GM12878 (cell line): ENCODE results near the gene GIPC1. TPM values are rescaled to one million over a fixed set of nuclear protein-coding genes. Genes with fewer than 3 reads are reported as not detected.

ENCODE experiments used
- microRNA counts: library from miRNA; unstranded; fragments of <30 nt; microRNA quantifications from one replicate; lab custom pipeline; 2016
- microRNA-seq: library from miRNA; unstranded; fragments of <30 nt; microRNA quantifications from one replicate; pipeline ENCODE4, GENCODE V29; 2018
- polyA plus RNA-seq, 11 experiments: library from polyadenylated mRNA; depleted of rRNA in 4 of 11; unstranded in 6 of 11; stranded (reverse) in 5 of 11; fragments of >200 nt; fragmentation: Nextera tagmentation in 4 of 11; fragmentation: Illumina TruSeq in 1 of 11; extraction: Ambion mirVana in 4 of 11; extraction: Trizol in 1 of 11; gene quantifications; 1 replicate in 1 of 11; 2 replicates in 10 of 11; pipeline versions ENCODE4 v1.2.1 to v1.2.3, GENCODE V29; 2011 to 2016; ENCODE audit warnings: inconsistent platforms in 2 of 11, missing spikeins in 2 of 11, low read depth in 1 of 11
- small RNA-seq: library from RNA; depleted of rRNA; stranded (forward); fragments of <200 nt; gene quantifications from one replicate; pipeline ENCODE3, GENCODE V24; 2014
- total RNA-seq, 4 experiments: library from RNA; depleted of rRNA in 3 of 4; stranded (reverse); fragments of >200 nt in 3 of 4; fragmentation: Illumina TruSeq in 1 of 4; extraction: Trizol in 1 of 4; gene quantifications; 2 replicates each; pipeline versions ENCODE4 v1.2.1 to v1.2.3, GENCODE V29; 2013 to 2021

Gene GIPC1
- total and polyA plus RNA-seq, 10 of the 15 experiments (the other 5 are each of a cell fraction or from before 2014, with no cell fraction given): 0.47 to 24.1 (median 13.6) TPM

MicroRNAs encoded within 50 kb of the gene (microRNA counts, 767-probe panel; counts per million panel counts)
- 977 counts per million, percentile 26 among the panel's probes with 10 or more counts for microRNA hsa-miR-639 (lab: Ali Mortazavi, UCI)

Small RNA genes within 50 kb of the gene (microRNA-seq; reads per million reads assigned to microRNA genes)
- gene MIR639: 3.2 reads per million, percentile 17 among the genes with 10 or more reads in this experiment

Small RNA genes within 50 kb of the gene (small RNA-seq; reads per million reads assigned to genes)
- gene SNRPGP15: not detected

Other genes starting within 250 kb of the GIPC1 start
Only the 7 nearest of the 10 such genes appear.
- gene DDX39A, start 76.8 kb downstream of the GIPC1 start, total RNA-seq (2014; rRNA removed): 248 and 280 TPM in 2 replicates
- 109 and 116 TPM in 2 replicates for gene DDX39A, start 76.8 kb downstream of the GIPC1 start, total RNA-seq (2014; rRNA removed; fragmentation: Illumina TruSeq; extraction: Trizol)
- 218 and 236 TPM in 2 replicates for gene DDX39A, start 76.8 kb downstream of the GIPC1 start, total RNA-seq (2021)
- 56.8 and 134 TPM in 2 replicates for gene DDX39A, start 76.8 kb downstream of the GIPC1 start, polyA plus RNA-seq (2011; rRNA removed)
- 40.7 and 113 TPM in 2 replicates for gene DDX39A, start 76.8 kb downstream of the GIPC1 start, polyA plus RNA-seq (2014; fragmentation: Illumina TruSeq; extraction: Trizol)
- 100 to 1,000 TPM; 168 to 212 TPM for gene DDX39A, start 76.8 kb downstream of the GIPC1 start, polyA plus RNA-seq (2014; fragmentation: Nextera tagmentation; extraction: Ambion mirVana)
- 249 and 298 TPM in 2 replicates for gene DDX39A, start 76.8 kb downstream of the GIPC1 start, polyA plus RNA-seq (2014; rRNA removed)
- 100 to 1,000 TPM; 356 to 378 TPM for gene DDX39A, start 76.8 kb downstream of the GIPC1 start, polyA plus RNA-seq (2016; fragmentation: Nextera tagmentation; extraction: Ambion mirVana)
- 68.0 and 80.0 TPM in 2 replicates for gene PKN1, start 62.8 kb downstream of the GIPC1 start, total RNA-seq (2014; rRNA removed)
- gene PKN1, start 62.8 kb downstream of the GIPC1 start, total RNA-seq (2014; rRNA removed; fragmentation: Illumina TruSeq; extraction: Trizol): 47.8 and 54.2 TPM in 2 replicates
- 189 and 202 TPM in 2 replicates for gene PKN1, start 62.8 kb downstream of the GIPC1 start, total RNA-seq (2021)
- gene PKN1, start 62.8 kb downstream of the GIPC1 start, polyA plus RNA-seq (2011; rRNA removed): 26.0 and 49.8 TPM in 2 replicates
- gene PKN1, start 62.8 kb downstream of the GIPC1 start, polyA plus RNA-seq (2014; fragmentation: Illumina TruSeq; extraction: Trizol): 18.9 and 45.4 TPM in 2 replicates
- gene PKN1, start 62.8 kb downstream of the GIPC1 start, polyA plus RNA-seq (2014; fragmentation: Nextera tagmentation; extraction: Ambion mirVana): 1 to 10 TPM; 1.0 to 1.4 TPM
- gene PKN1, start 62.8 kb downstream of the GIPC1 start, polyA plus RNA-seq (2014; rRNA removed): 77.3 and 91.2 TPM in 2 replicates
- gene PKN1, start 62.8 kb downstream of the GIPC1 start, polyA plus RNA-seq (2016; fragmentation: Nextera tagmentation; extraction: Ambion mirVana): 10 to 100 TPM; 51.3 to 60.1 TPM
- not detected in 2 replicates for gene PTGER1, start 20.8 kb downstream of the GIPC1 start, total RNA-seq (2014; rRNA removed)
- not detected in 2 replicates for gene PTGER1, start 20.8 kb downstream of the GIPC1 start, total RNA-seq (2014; rRNA removed; fragmentation: Illumina TruSeq; extraction: Trizol)
- not detected in 2 replicates for gene PTGER1, start 20.8 kb downstream of the GIPC1 start, total RNA-seq (2021)
- gene PTGER1, start 20.8 kb downstream of the GIPC1 start, polyA plus RNA-seq (2011; rRNA removed): not detected in 2 replicates
- gene PTGER1, start 20.8 kb downstream of the GIPC1 start, polyA plus RNA-seq (2014; fragmentation: Illumina TruSeq; extraction: Trizol): not detected in 2 replicates
- not detected for gene PTGER1, start 20.8 kb downstream of the GIPC1 start, polyA plus RNA-seq (2014; fragmentation: Nextera tagmentation; extraction: Ambion mirVana)
- not detected in 2 replicates for gene PTGER1, start 20.8 kb downstream of the GIPC1 start, polyA plus RNA-seq (2014; rRNA removed)
- not detected for gene PTGER1, start 20.8 kb downstream of the GIPC1 start, polyA plus RNA-seq (2016; fragmentation: Nextera tagmentation; extraction: Ambion mirVana)
- gene DNAJB1, start 22.3 kb upstream of the GIPC1 start, total RNA-seq (2014; rRNA removed): 27.2 and 27.9 TPM in 2 replicates
- gene DNAJB1, start 22.3 kb upstream of the GIPC1 start, total RNA-seq (2014; rRNA removed; fragmentation: Illumina TruSeq; extraction: Trizol): 24.7 and 26.3 TPM in 2 replicates
- 39.4 and 40.8 TPM in 2 replicates for gene DNAJB1, start 22.3 kb upstream of the GIPC1 start, total RNA-seq (2021)
- 36.8 and 45.7 TPM in 2 replicates for gene DNAJB1, start 22.3 kb upstream of the GIPC1 start, polyA plus RNA-seq (2011; rRNA removed)
- 34.9 and 38.0 TPM in 2 replicates for gene DNAJB1, start 22.3 kb upstream of the GIPC1 start, polyA plus RNA-seq (2014; fragmentation: Illumina TruSeq; extraction: Trizol)
- gene DNAJB1, start 22.3 kb upstream of the GIPC1 start, polyA plus RNA-seq (2014; fragmentation: Nextera tagmentation; extraction: Ambion mirVana): 1 to 10 TPM; 4.8 to 8.3 TPM
- 31.6 and 31.9 TPM in 2 replicates for gene DNAJB1, start 22.3 kb upstream of the GIPC1 start, polyA plus RNA-seq (2014; rRNA removed)
- gene DNAJB1, start 22.3 kb upstream of the GIPC1 start, polyA plus RNA-seq (2016; fragmentation: Nextera tagmentation; extraction: Ambion mirVana): 10 to 100 TPM; 62.3 to 65.8 TPM
- 54.0 and 70.3 TPM in 2 replicates for gene TECR, start 33.5 kb upstream of the GIPC1 start, total RNA-seq (2014; rRNA removed)
- 36.3 TPM in 2 replicates for gene TECR, start 33.5 kb upstream of the GIPC1 start, total RNA-seq (2014; rRNA removed; fragmentation: Illumina TruSeq; extraction: Trizol)
- gene TECR, start 33.5 kb upstream of the GIPC1 start, total RNA-seq (2021): 86.1 and 92.0 TPM in 2 replicates
- 12.0 and 37.4 TPM in 2 replicates for gene TECR, start 33.5 kb upstream of the GIPC1 start, polyA plus RNA-seq (2011; rRNA removed)
- 27.2 and 65.9 TPM in 2 replicates for gene TECR, start 33.5 kb upstream of the GIPC1 start, polyA plus RNA-seq (2014; fragmentation: Illumina TruSeq; extraction: Trizol)
- gene TECR, start 33.5 kb upstream of the GIPC1 start, polyA plus RNA-seq (2014; fragmentation: Nextera tagmentation; extraction: Ambion mirVana): 10 to 100 TPM in 1 of 2 experiments, 1 to 10 TPM in 1; 9.6 to 23.9 TPM
- 62.5 and 83.3 TPM in 2 replicates for gene TECR, start 33.5 kb upstream of the GIPC1 start, polyA plus RNA-seq (2014; rRNA removed)
- gene TECR, start 33.5 kb upstream of the GIPC1 start, polyA plus RNA-seq (2016; fragmentation: Nextera tagmentation; extraction: Ambion mirVana): 100 to 1,000 TPM; 148 to 157 TPM
- gene NDUFB7, start 75.9 kb upstream of the GIPC1 start, total RNA-seq (2014; rRNA removed): 366 and 434 TPM in 2 replicates
- gene NDUFB7, start 75.9 kb upstream of the GIPC1 start, total RNA-seq (2014; rRNA removed; fragmentation: Illumina TruSeq; extraction: Trizol): 76.1 and 95.5 TPM in 2 replicates
- 220 and 223 TPM in 2 replicates for gene NDUFB7, start 75.9 kb upstream of the GIPC1 start, total RNA-seq (2021)
- 36.6 and 145 TPM in 2 replicates for gene NDUFB7, start 75.9 kb upstream of the GIPC1 start, polyA plus RNA-seq (2011; rRNA removed)
- gene NDUFB7, start 75.9 kb upstream of the GIPC1 start, polyA plus RNA-seq (2014; fragmentation: Illumina TruSeq; extraction: Trizol): 1.2 and 20.2 TPM in 2 replicates
- 10 to 100 TPM; 14.6 to 72.4 TPM for gene NDUFB7, start 75.9 kb upstream of the GIPC1 start, polyA plus RNA-seq (2014; fragmentation: Nextera tagmentation; extraction: Ambion mirVana)
- gene NDUFB7, start 75.9 kb upstream of the GIPC1 start, polyA plus RNA-seq (2014; rRNA removed): 480 and 530 TPM in 2 replicates
- gene NDUFB7, start 75.9 kb upstream of the GIPC1 start, polyA plus RNA-seq (2016; fragmentation: Nextera tagmentation; extraction: Ambion mirVana): 100 to 1,000 TPM; 415 to 425 TPM
- 124 and 147 TPM in 2 replicates for gene CLEC17A, start 87.0 kb upstream of the GIPC1 start, total RNA-seq (2014; rRNA removed)
- gene CLEC17A, start 87.0 kb upstream of the GIPC1 start, total RNA-seq (2014; rRNA removed; fragmentation: Illumina TruSeq; extraction: Trizol): 109 and 116 TPM in 2 replicates
- gene CLEC17A, start 87.0 kb upstream of the GIPC1 start, total RNA-seq (2021): 99.0 and 105 TPM in 2 replicates
- gene CLEC17A, start 87.0 kb upstream of the GIPC1 start, polyA plus RNA-seq (2011; rRNA removed): 92.7 and 131 TPM in 2 replicates
- gene CLEC17A, start 87.0 kb upstream of the GIPC1 start, polyA plus RNA-seq (2014; fragmentation: Illumina TruSeq; extraction: Trizol): 95.7 and 106 TPM in 2 replicates
- 10 to 100 TPM; 12.9 to 14.9 TPM for gene CLEC17A, start 87.0 kb upstream of the GIPC1 start, polyA plus RNA-seq (2014; fragmentation: Nextera tagmentation; extraction: Ambion mirVana)
- 101 and 102 TPM in 2 replicates for gene CLEC17A, start 87.0 kb upstream of the GIPC1 start, polyA plus RNA-seq (2014; rRNA removed)
- 10 to 100 TPM; 46.4 to 54.3 TPM for gene CLEC17A, start 87.0 kb upstream of the GIPC1 start, polyA plus RNA-seq (2016; fragmentation: Nextera tagmentation; extraction: Ambion mirVana)